K562 (cell line): ENCODE measurements around the gene SH3BP4. TPM values are rescaled to one million over a fixed set of nuclear protein-coding genes. Genes with fewer than 3 reads are reported as not detected.

ENCODE experiments used
- ATAC-seq: fragments of 200-7000 bp; cut with Tn5 transposase; 3 replicates; pipeline ENCODE4 v1.9.1; 2020; ENCODE audit warnings: moderate library complexity
- BruUV-seq: library from RNA; stranded (reverse); fragments of 400-500 nt; replicated peaks from 2 replicates; lab custom pipeline; 2021; lab: Mats Ljungman, UMichigan
- CTCF ChIA-PET: fragments of 300-600 bp; formaldehyde crosslinking; extraction: SDS; loops from one replicate; lab custom pipeline; 2021; ENCODE audit warnings: low intra/inter-chr PET ratio; lab: Yijun Ruan, JAX
- POLR2A ChIA-PET: fragments of 300-600, 350-650 bp; sonication (Branson Sonifier 250); formaldehyde crosslinking; extraction: SDS; loops from one replicate; lab custom pipeline; 2021; ENCODE audit warnings: antibody characterized with exemption, inconsistent platforms; lab: Yijun Ruan, JAX
- DNase-seq, 4 experiments: peaks; one replicate each; pipeline versions ENCODE4 v3.0.0 to v3.0.0-alpha.2; 2011 to 2018; ENCODE audit warnings: low spot score in 3 of 4, mixed read lengths in 3 of 4; ENCODE audit errors: extremely low read depth in 1 of 4
- FAIRE-seq: peaks from 2 replicates; lab custom pipeline; 2011; peaks lifted over from hg19 to GRCh38; lab: Jason Lieb, UNC
- H2AFZ ChIP-seq: 2 replicates; pipeline ENCODE4 v1.6.0; 2011; ENCODE audit warnings: low read depth, low read length, control low read depth, inconsistent platforms
- H3K27ac ChIP-seq: fragments of 200-600 bp; 3 replicates; pipeline ENCODE4 v1.8.0; 2011; ENCODE audit warnings: low read depth, mild to moderate bottlenecking, control low read depth, inconsistent platforms, low read length, moderate library complexity, mixed read lengths; ENCODE audit errors: extremely low read depth
- H3K27me3 ChIP-seq, 2 experiments: fragments of 300-600 bp in 1 of 2; 2 replicates in 1 of 2; 3 replicates in 1 of 2; pipeline versions ENCODE4 v1.6.0 to v1.8.0; 2011; ENCODE audit warnings: inconsistent platforms in 2 of 2, low read length in 2 of 2, mild to moderate bottlenecking in 1 of 2, mixed read lengths in 1 of 2, moderate library complexity in 1 of 2; ENCODE audit not compliant: control insufficient read depth in 2 of 2, insufficient read depth in 2 of 2
- H3K36me3 ChIP-seq: fragments of 300-600 bp; 3 replicates; pipeline ENCODE4 v1.8.0; 2011; ENCODE audit warnings: mild to moderate bottlenecking, low read length, inconsistent platforms; ENCODE audit not compliant: control insufficient read depth, insufficient read depth
- H3K4me1 ChIP-seq, 2 experiments: fragments of 200-600 bp in 1 of 2; replicated peaks in 1 of 2; 2 replicates in 1 of 2; 3 replicates in 1 of 2; pipeline versions ENCODE4 v1.5.1 to v1.8.0; 2011; ENCODE audit warnings: inconsistent platforms in 2 of 2, low read length in 2 of 2, mild to moderate bottlenecking in 1 of 2, mixed read lengths in 1 of 2, moderate library complexity in 1 of 2; ENCODE audit not compliant: control insufficient read depth in 2 of 2, insufficient read depth in 2 of 2
- H3K4me2 ChIP-seq: 2 replicates; pipeline ENCODE4 v1.6.1; 2011; ENCODE audit warnings: low read length, control low read depth, inconsistent platforms, mixed read lengths; ENCODE audit not compliant: insufficient read depth
- H3K4me3 ChIP-seq: fragments of 200-600 bp; sonication (generic), shearing (Covaris generic); 2 replicates; pipeline ENCODE4 v1.5.1; 2016; ENCODE audit warnings: control low read depth, inconsistent platforms
- H3K79me2 ChIP-seq: fragments of 200-600 bp; 3 replicates; pipeline ENCODE4 v1.8.0; 2011; ENCODE audit warnings: low read length, inconsistent platforms; ENCODE audit not compliant: control insufficient read depth, insufficient read depth
- H3K9ac ChIP-seq, 2 experiments: 2 replicates each; pipeline versions ENCODE4 v1.6.0 to v1.6.1; 2011; ENCODE audit warnings: low read depth in 2 of 2, low read length in 2 of 2, control low read depth in 1 of 2, inconsistent platforms in 1 of 2, mild to moderate bottlenecking in 1 of 2, mixed read lengths in 1 of 2; ENCODE audit not compliant: insufficient read depth in 1 of 2
- H3K9me1 ChIP-seq: one replicate; pipeline ENCODE4 v1.6.0; 2011; ENCODE audit warnings: inconsistent platforms, mild to moderate bottlenecking, low read length, moderate library complexity; ENCODE audit not compliant: control insufficient read depth, insufficient read depth
- H3K9me3 ChIP-seq: replicated peaks from 2 replicates; pipeline ENCODE4 v1.5.1; 2011; ENCODE audit warnings: low read depth, low read length, inconsistent platforms; ENCODE audit not compliant: control insufficient read depth, insufficient read depth
- H4K20me1 ChIP-seq: replicated peaks from 2 replicates; pipeline ENCODE4 v1.6.1; 2011; ENCODE audit warnings: low read length, inconsistent platforms, mixed read lengths; ENCODE audit not compliant: control insufficient read depth, insufficient read depth
- ESRRA ChIP-seq: fragments of 450-650 bp; IDR thresholded peaks from 2 replicates; pipeline ENCODE4 v1.6.1; 2014; ENCODE audit warnings: low read depth, mild to moderate bottlenecking, moderate library complexity, borderline replicate concordance
- KDM1A ChIP-seq, 2 experiments: fragments of 450-650 bp; IDR thresholded peaks; 2 replicates each; pipeline ENCODE4 v1.6.1; 2016; ENCODE audit warnings: mild to moderate bottlenecking in 2 of 2
- POLR2H ChIP-seq: IDR thresholded peaks from 2 replicates; pipeline ENCODE4 v1.6.1; 2016; ENCODE audit warnings: missing genetic modification characterization, low read depth, mild to moderate bottlenecking, control low read depth, missing compliant biosample characterization, moderate library complexity
- WGBS: fragments of 100-300 bp; shearing (Covaris generic); methylation state at CpG from one replicate; pipeline ENCODE4 v1.1.6; 2016; ENCODE audit warnings: low coverage, mixed read lengths; ENCODE audit not compliant: insufficient coverage; ENCODE audit errors: missing lambda C conversion rate; 5-methylcytosine and 5-hydroxymethylcytosine counted together
- in situ Hi-C: fragments of 300-500 bp; cut with MboI; formaldehyde crosslinking; loops from 4 replicates; pipeline ENCODE4 v1.15.0; 2018; ENCODE audit warnings: inconsistent platforms, mixed read lengths
- intact Hi-C: fragments of 100-400 bp; cut with micrococcal nuclease; formaldehyde crosslinking; loops from 2 replicates; pipeline ENCODE4 v1.14.2; 2022
- polyA plus RNA-seq, 8 experiments: library from polyadenylated mRNA; depleted of rRNA in 4 of 8; stranded (reverse) in 5 of 8; unstranded in 3 of 8; fragments of >200 nt; fragmentation: Nextera tagmentation in 2 of 8; fragmentation: Illumina TruSeq in 1 of 8; extraction: Ambion mirVana in 2 of 8; extraction: Trizol in 1 of 8; gene quantifications; 2 replicates each; pipeline versions ENCODE4 v1.2.1 to v1.2.3, GENCODE V29; 2011 to 2014; ENCODE audit warnings: inconsistent platforms in 1 of 8, missing spikeins in 1 of 8
- total RNA-seq, 7 experiments: library from RNA; depleted of rRNA in 6 of 7; stranded (reverse); fragments of >200 nt in 6 of 7; fragmentation: Illumina TruSeq in 2 of 7; extraction: Trizol in 2 of 7; gene quantifications; 2 replicates each; pipeline versions ENCODE4 v1.2.1 to v1.2.3, GENCODE V29; 2011 to 2021; ENCODE audit warnings: low replicate concordance in 1 of 7
- TF ChIP-seq, protein P1 (sequence below): IDR thresholded peaks from 2 replicates; pipeline ENCODE4 v1.6.1; 2012; ENCODE audit warnings: low read depth, low read length, improper control_type of control experiment, borderline replicate concordance

The SH3BP4 gene
- total and polyA plus RNA-seq, 9 of the 15 experiments (the other 6 are each of a cell fraction or from before 2014, with no cell fraction given), result 0.03 to 0.28 (median 0.27) TPM; not detected in 6

DNA sequence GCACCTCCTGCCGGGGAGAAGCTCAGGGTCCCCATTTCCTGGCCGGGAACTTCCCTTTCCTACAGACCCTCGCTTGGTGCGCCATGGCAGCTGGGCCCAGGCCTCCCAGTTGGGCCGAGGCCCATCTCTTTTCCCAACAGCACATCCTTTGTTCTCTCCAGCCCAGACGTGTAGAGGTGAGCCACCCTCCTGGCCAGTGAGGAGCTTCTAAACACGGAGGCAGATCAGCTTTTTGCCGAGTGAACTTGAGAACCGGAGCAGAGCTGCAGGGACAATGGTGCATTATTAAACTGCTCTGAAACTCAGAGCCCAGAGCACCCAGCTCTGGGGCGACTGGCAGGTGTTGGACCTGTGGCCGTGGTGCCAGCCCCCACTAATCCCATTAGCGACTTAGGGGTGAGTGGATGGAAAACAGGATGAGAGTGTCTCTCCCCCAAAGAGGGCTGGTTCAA is 25.4 kb downstream of the SH3BP4 start (continued):
- TF ChIP-seq ESRRA, result no peak
- TF ChIP-seq KDM1A (IDR thresholded peaks at IDR 0.05), result no peak
- TF ChIP-seq, protein P1, sequence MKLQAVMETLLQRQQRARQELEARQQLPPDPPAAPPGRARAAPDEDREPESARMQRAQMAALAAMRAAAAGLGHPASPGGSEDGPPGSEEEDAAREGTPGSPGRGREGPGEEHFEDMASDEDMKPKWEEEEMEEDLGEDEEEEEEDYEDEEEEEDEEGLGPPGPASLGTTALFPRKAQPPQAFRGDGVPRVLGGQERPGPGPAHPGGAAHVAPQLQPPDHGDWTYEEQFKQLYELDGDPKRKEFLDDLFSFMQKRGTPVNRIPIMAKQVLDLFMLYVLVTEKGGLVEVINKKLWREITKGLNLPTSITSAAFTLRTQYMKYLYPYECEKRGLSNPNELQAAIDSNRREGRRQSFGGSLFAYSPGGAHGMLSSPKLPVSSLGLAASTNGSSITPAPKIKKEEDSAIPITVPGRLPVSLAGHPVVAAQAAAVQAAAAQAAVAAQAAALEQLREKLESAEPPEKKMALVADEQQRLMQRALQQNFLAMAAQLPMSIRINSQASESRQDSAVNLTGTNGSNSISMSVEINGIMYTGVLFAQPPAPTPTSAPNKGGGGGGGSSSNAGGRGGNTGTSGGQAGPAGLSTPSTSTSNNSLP, result no peak

DNA sequence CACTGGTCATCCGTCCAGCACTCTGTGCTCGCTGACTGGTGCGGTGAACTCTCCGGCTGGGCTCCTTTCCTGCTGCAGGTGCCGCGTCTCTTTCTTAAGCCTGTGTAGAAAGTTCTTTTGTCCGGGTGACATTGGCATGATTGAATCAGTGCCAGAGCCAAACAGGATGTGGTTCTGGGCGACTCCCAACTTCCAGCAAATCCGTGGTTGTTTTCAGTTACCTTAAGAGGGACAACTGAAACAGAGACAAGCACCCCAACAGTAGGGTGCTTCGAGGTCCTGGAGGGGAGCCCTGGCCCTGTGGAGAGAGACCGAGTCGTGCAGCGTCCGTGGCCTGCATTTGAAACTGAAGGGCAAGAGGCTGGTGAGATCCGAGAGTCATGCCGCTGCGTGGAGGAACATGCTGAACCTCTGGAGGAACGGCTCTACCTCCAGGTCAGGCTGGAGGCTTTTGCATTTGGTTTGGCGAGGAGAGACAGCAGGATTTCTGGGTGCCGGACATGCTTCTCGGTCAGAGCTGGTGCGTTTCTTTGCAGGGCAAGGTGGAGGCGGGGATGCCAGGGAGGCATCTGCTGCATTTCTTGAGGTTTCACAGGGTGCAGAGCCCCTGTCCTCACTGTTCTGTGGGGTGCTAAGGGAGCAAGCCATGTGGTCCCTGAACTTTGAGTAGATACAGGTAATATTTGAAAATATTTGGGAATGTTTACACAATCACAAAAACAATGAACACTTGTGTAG is 26.8 kb downstream of the SH3BP4 start:
- Histone ChIP-seq H3K9ac (no peak overlapping the region), H3K27ac (no peak overlapping the region), H3K4me2 (no peak overlapping the region), H3K9me3 (no peaks in the 10 kb centered on the region), H3K9me1 (no peaks in the 10 kb centered on the region), H2AFZ (no peak overlapping the region), H4K20me1 (no peaks in the 10 kb centered on the region), H3K4me1 (no peaks in the 10 kb centered on the region), H3K4me3 (no peak overlapping the region), H3K36me3 (no peaks in the 10 kb centered on the region), H3K79me2 (no peaks in the 10 kb centered on the region), H3K27me3 (peaks cover 0 to 61% of the 10 kb centered on the region in 2 experiments; a peak in 2 of 5 replicates)
- TF ChIP-seq POLR2H, result no peak
- intact Hi-C loops, result no loop called here
- no peak for ATAC-seq
- ChIA-PET CTCF (no interaction called here), POLR2A (no interaction called here)
- in situ Hi-C loops, result no loop called here
- no TSS peak for BruUV-seq
- 2% methylated on average over 12 of the region's 23 CpGs for WGBS
- no peak for DNase-seq
- no peak for FAIRE-seq
